Omental fat pad (tissue), 4 donors: Measurements from ENCODE around the gene CD84. TPM values are rescaled to one million over a fixed set of nuclear protein-coding genes. Genes with fewer than 3 reads are reported as not detected.
"Not testable (repeated sequence)": the region's sequence is repeated elsewhere in the genome, so short reads cannot be mapped to it uniquely, and the experiment has no call there.

Experiments
- ATAC-seq: fragments of 150-250 bp; one replicate; pipeline ENCODE4 v1.9.1; 2016; ENCODE audit warnings: mild to moderate bottlenecking, moderate library complexity; ENCODE audit not compliant: low FRiP score
- DNase-seq: peaks from one replicate; pipeline ENCODE4 v3.0.0-alpha.2; 2019; ENCODE audit warnings: low spot score
- CTCF ChIP-seq, 3 donors: fragments of 450-650 bp; IDR thresholded peaks; one replicate each; pipeline ENCODE4 v1.5.1; 2016 to 2017; ENCODE audit warnings: antibody characterized with exemption in 3 of 3, mild to moderate bottlenecking in 3 of 3, moderate library complexity in 2 of 3
- total RNA-seq, 4 donors: library from RNA; depleted of rRNA; stranded (reverse); fragments of >200 nt; gene quantifications; one replicate each; pipeline ENCODE4 v1.1.0, GENCODE V29; 2016

Gene CD84
- total RNA-seq, 4 donors from 2014 or later = 10.6 to 33.4 (median 13.8) TPM

- no peak for ATAC-seq
- TF ChIP-seq CTCF (IDR thresholded peaks at IDR 0.05) = no peak
- no peak for DNase-seq
Measured at GRCh38 chr1:160520999-160521398, 58.3 kb downstream of the CD84 start.

DNA sequence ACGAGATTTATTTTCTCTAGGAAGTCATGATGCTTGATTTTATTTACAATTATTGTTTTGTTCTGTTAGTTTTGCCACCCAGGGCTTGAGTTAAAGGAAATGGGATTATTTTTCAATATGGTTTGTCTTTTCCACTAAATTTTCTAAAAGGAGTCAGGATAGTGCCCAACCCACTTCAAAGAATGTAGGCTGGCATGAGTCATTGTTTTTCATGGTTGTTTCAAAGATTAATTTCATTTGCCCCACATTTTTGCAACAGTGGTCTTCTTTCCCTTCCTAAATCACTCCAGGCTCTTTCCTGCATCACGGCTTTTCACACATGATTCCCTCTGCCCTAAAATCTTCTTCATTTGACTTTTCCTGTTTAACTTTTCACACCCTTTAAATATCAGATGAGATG lies 58.7 kb downstream of the CD84 start:
- DNase-seq (no peak), ATAC-seq (no peak)
- no peak for TF ChIP-seq CTCF (IDR thresholded peaks at IDR 0.05)

DNA sequence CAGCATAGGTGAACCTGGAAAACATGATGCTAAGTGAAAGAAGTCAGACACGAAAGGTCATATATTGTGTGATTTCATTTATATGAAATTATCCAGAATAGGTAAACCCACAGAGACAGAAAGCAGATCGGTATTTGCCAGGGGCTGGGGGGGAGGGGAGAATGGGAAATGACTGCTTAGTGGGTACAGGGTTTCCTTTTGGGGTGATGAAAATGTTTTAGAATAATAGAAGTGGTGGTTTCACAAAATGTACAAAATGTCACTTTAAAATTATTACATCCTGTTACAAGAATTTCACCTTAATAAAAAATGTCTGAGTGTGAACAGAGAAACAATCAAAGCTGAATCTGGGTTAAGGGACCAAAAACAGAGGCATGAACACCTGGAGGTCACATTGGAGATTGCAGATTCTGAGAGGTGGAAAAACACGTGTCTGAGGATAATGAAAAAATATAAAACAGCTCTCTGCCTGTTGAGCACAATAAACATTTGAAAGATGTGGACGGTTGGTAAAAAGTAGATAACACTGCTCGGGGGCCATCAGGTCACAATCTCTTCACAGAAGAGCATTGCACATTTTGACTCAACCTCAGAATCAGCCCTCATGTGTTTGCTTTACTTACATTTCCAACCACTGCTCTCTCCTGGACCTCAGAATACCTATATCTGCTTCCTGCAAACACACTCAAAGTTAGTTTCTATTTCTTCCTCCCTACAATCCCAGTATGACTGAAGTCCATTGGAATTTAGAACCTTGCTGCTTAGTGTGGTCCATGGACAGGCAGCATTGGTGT lies 59.5 kb downstream of the CD84 start:
- DNase-seq = no peak
- no peak for TF ChIP-seq CTCF (IDR thresholded peaks at IDR 0.05)
- no peak for ATAC-seq

DNA sequence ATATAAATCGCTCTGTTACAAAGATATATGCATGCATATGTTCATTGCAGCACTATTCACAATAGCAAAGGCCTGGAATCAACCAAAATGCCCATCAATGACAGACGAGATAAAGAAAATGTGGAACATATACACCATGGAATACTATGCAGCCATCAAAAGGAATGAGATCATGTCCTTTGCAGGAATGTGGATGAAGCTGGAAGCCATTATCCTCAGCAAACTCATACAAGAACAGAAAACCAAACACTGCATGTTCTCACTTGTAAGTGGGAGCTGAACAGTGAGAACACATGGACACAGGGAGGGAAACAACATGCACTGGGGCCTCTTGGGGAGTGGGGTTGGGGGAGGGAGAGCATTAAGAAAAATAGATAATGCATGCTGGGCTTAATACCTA lies 61.8 kb downstream of the CD84 start:
- ATAC-seq, DNase-seq: not testable (repeated sequence)

DNA sequence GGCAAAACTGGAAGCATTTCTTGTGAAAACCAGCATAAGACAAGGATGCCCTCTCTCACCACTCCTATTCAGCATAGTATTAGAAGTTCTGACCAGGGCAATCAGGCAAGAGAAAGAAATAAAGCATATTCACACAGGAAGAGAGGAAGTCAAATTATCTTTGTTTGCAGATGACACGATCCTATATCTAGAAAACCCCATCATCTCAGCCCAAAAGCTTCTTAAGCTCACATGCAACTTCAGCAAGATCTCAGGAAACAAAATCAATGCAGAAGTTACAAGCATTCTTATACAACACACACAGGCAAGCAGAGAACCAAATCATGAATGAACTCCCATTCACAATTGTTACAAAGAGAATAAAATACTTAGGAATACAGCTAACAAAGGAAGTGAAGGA lies 63.4 kb downstream of the CD84 start:
- not testable (repeated sequence) for DNase-seq, ATAC-seq

DNA sequence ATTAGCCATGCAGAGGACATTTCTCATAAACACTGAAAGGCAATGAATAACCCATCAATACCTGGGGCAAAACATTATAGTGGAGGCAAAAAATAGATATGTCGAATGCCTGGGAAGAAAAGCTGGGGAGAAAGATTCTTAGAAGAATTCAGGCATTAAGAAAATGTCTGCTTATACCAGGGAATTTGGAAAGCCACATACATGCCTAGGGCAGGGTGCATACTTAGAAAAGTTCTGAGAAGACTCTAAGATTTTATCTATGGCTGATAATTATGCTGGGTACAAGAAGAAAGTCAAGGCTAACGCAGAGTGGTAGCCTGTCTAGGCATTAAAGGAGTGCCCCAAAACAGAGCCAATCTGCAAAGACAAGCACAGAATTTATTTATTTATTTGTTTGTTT lies 74.6 kb downstream of the CD84 start:
- ATAC-seq (no peak), DNase-seq (no peak)
- no peak for TF ChIP-seq CTCF (IDR thresholded peaks at IDR 0.05)

GRCh38 chr1:160503087-160503486 lies 76.2 kb downstream of the CD84 start:
- no peak for TF ChIP-seq CTCF (IDR thresholded peaks at IDR 0.05)
- DNase-seq = no peak
- no peak for ATAC-seq

GRCh38 chr1:160500321-160500990 lies 78.8 kb downstream of the CD84 start:
- no peak for TF ChIP-seq CTCF (IDR thresholded peaks at IDR 0.05)
- DNase-seq (no peak), ATAC-seq (no peak)
